K562 (cell line): Measurements from ENCODE around the gene SLAMF8. TPM values are rescaled to one million over a fixed set of nuclear protein-coding genes. Genes with fewer than 3 reads are reported as not detected.

ENCODE experiments used
- BHLHE40 ChIP-seq: IDR thresholded peaks from 2 replicates; pipeline ENCODE4 v1.6.1; 2011; ENCODE audit warnings: low read length, improper control_type of control experiment
- CBFA2T2 ChIP-seq: fragments of 450-650 bp; conservative IDR thresholded peaks from 2 replicates; pipeline ENCODE4 v1.6.1; 2017; ENCODE audit warnings: mild to moderate bottlenecking
- CBFA2T3 ChIP-seq: fragments of 450-650 bp; IDR thresholded peaks from 2 replicates; pipeline ENCODE4 v1.6.1; 2017
- FOXK2 ChIP-seq, 2 experiments: fragments of 450-650 bp; IDR thresholded peaks in 1 of 2; conservative IDR thresholded peaks in 1 of 2; 2 replicates each; pipeline ENCODE4 v1.6.1; 2016; ENCODE audit warnings: low read depth in 2 of 2, mild to moderate bottlenecking in 1 of 2
- LEF1 ChIP-seq: fragments of 450-650 bp; IDR thresholded peaks from 2 replicates; pipeline ENCODE4 v1.6.1; 2016; ENCODE audit warnings: mild to moderate bottlenecking
- MAFF ChIP-seq: IDR thresholded peaks from 2 replicates; pipeline ENCODE4 v1.6.1; 2012; ENCODE audit warnings: low read length, improper control_type of control experiment
- MAFG ChIP-seq: fragments of 450-650 bp; conservative IDR thresholded peaks from 2 replicates; pipeline ENCODE4 v1.6.1; 2016; ENCODE audit warnings: missing genetic modification characterization, missing compliant biosample characterization
- MAX ChIP-seq: sonication (generic); formaldehyde crosslinking; IDR thresholded peaks from 2 replicates; pipeline ENCODE4 v1.9.0; 2022; ENCODE audit warnings: mild to moderate bottlenecking, missing genetic modification reagents
- MNT ChIP-seq, 2 experiments: fragments of 450-650 bp; conservative IDR thresholded peaks; 2 replicates each; pipeline ENCODE4 v1.6.1; 2017; ENCODE audit warnings: mild to moderate bottlenecking in 2 of 2, moderate library complexity in 2 of 2
- NFYB ChIP-seq: IDR thresholded peaks from 2 replicates; pipeline ENCODE4 v1.6.1; 2011; ENCODE audit warnings: mild to moderate bottlenecking, moderate library complexity; ENCODE audit not compliant: insufficient read length; ENCODE audit errors: extremely low read depth
- PRDM10 ChIP-seq: fragments of 450-650 bp; IDR thresholded peaks from 2 replicates; pipeline ENCODE4 v1.6.1; 2018; ENCODE audit not compliant: partially characterized antibody
- RREB1 ChIP-seq: fragments of 250-450 bp; sonication (Bioruptor Pico); IDR thresholded peaks from 2 replicates; pipeline ENCODE4 v1.4.0; 2020
- ZBTB5 ChIP-seq: fragments of 450-650 bp; IDR thresholded peaks from 2 replicates; pipeline ENCODE4 v1.6.1; 2017; ENCODE audit warnings: antibody characterized with exemption
- ZBTB8A ChIP-seq: fragments of 450-650 bp; IDR thresholded peaks from 2 replicates; pipeline ENCODE4 v1.6.1; 2018; ENCODE audit warnings: mild to moderate bottlenecking, moderate library complexity; ENCODE audit not compliant: partially characterized antibody
- ZNF316 ChIP-seq: fragments of 450-650 bp; IDR thresholded peaks from 2 replicates; pipeline ENCODE4 v1.6.1; 2016
- ZNF584 ChIP-seq: fragments of 200-800 bp; sonication (Bioruptor generic); IDR thresholded peaks from 2 replicates; pipeline ENCODE4 v1.6.1; 2016; ENCODE audit warnings: low read depth, mild to moderate bottlenecking, missing genetic modification characterization, missing compliant biosample characterization
- polyA plus RNA-seq, 8 experiments: library from polyadenylated mRNA; depleted of rRNA in 4 of 8; stranded (reverse) in 5 of 8; unstranded in 3 of 8; fragments of >200 nt; fragmentation: Nextera tagmentation in 2 of 8; fragmentation: Illumina TruSeq in 1 of 8; extraction: Ambion mirVana in 2 of 8; extraction: Trizol in 1 of 8; gene quantifications; 2 replicates each; pipeline versions ENCODE4 v1.2.1 to v1.2.3, GENCODE V29; 2011 to 2014; ENCODE audit warnings: inconsistent platforms in 1 of 8, missing spikeins in 1 of 8
- total RNA-seq, 7 experiments: library from RNA; depleted of rRNA in 6 of 7; stranded (reverse); fragments of >200 nt in 6 of 7; fragmentation: Illumina TruSeq in 2 of 7; extraction: Trizol in 2 of 7; gene quantifications; 2 replicates each; pipeline versions ENCODE4 v1.2.1 to v1.2.3, GENCODE V29; 2011 to 2021; ENCODE audit warnings: low replicate concordance in 1 of 7

The SLAMF8 gene
- total and polyA plus RNA-seq, 9 of the 15 experiments (the other 6 are each of a cell fraction or from before 2014, with no cell fraction given): not detected

GRCh38 chr1:159869173-159869572, 42.5 kb downstream of the SLAMF8 start (continued):
- peak; percentile 81 for TF ChIP-seq MAX (CRISPR knock-in tag)
- no peak for TF ChIP-seq ZNF584 (CRISPR knock-in tag)
- TF ChIP-seq FOXK2 (conservative IDR thresholded peaks at IDR 0.05 in 1 of 2, IDR thresholded peaks at IDR 0.05 in 1 of 2; ENCODE audit: low read depth in 2 of 2): 0 out of 4 replicates have a peak, but pooled peaks of 1 of the 2 experiments have one; percentile 22
- peak; percentile 66 for TF ChIP-seq CBFA2T2
- 0 out of 2 replicates have a peak, but pooled peaks have one; percentile 7 for TF ChIP-seq MAFF
- TF ChIP-seq BHLHE40: peak; percentile 59; the same call in 1 of the 2 replicates
- TF ChIP-seq MNT (conservative IDR thresholded peaks at IDR 0.05): peak; percentile 43 to 47; a peak in 3 of 4 replicates
- 0 out of 2 replicates have a peak, but pooled peaks have one; percentile 27 for TF ChIP-seq ZNF316
- TF ChIP-seq RREB1 (CRISPR knock-in tag): no peak
- TF ChIP-seq ZBTB5: no peak
- TF ChIP-seq PRDM10: no peak
- TF ChIP-seq NFYB: no peak
- no peak for TF ChIP-seq ZBTB8A
- TF ChIP-seq LEF1: no peak
- peak; percentile 66 for TF ChIP-seq CBFA2T3
- no peak; the same call in 1 of the 2 replicates for TF ChIP-seq MAFG
